MCF 10A (cell line): ENCODE data around the gene HCN2. TPM values are rescaled to one million over a fixed set of nuclear protein-coding genes. Genes with fewer than 3 reads are reported as not detected.

ENCODE experiments used
- BruUV-seq: library from RNA; stranded (reverse); fragments of 400-500 nt; replicated peaks from 2 replicates; lab custom pipeline; 2021; lab: Mats Ljungman, UMichigan
- CTCF ChIA-PET: fragments of 300-600 bp; sonication (Branson Sonifier 250); formaldehyde crosslinking; extraction: SDS; loops from one replicate; lab custom pipeline; 2021; ENCODE audit warnings: antibody characterized with exemption, inconsistent platforms; lab: Yijun Ruan, JAX
- POLR2A ChIA-PET: fragments of 300-600, 350-650 bp; sonication (Branson Sonifier 250); formaldehyde crosslinking; extraction: SDS; loops from one replicate; lab custom pipeline; 2020; ENCODE audit warnings: antibody characterized with exemption, inconsistent platforms; lab: Yijun Ruan, JAX
- DNase-seq: peaks from one replicate; pipeline ENCODE4 v3.0.0-alpha.2; 2018; ENCODE audit not compliant: unreplicated experiment
- H3K27ac Mint-ChIP-seq: one replicate; pipeline ENCODE4 v1.8.0; 2022; ENCODE audit warnings: mild to moderate bottlenecking, low read depth, mixed read lengths; ENCODE audit not compliant: unreplicated experiment
- H3K27me3 Mint-ChIP-seq: one replicate; pipeline ENCODE4 v1.8.0; 2022; ENCODE audit warnings: mixed read lengths; ENCODE audit not compliant: insufficient read depth, unreplicated experiment
- H3K36me3 Mint-ChIP-seq: one replicate; pipeline ENCODE4 v1.8.0; 2022; ENCODE audit warnings: mild to moderate bottlenecking, moderate library complexity, mixed read lengths; ENCODE audit not compliant: insufficient read depth, unreplicated experiment
- H3K4me1 Mint-ChIP-seq: one replicate; pipeline ENCODE4 v1.8.0; 2022; ENCODE audit warnings: mixed read lengths; ENCODE audit not compliant: insufficient read depth, unreplicated experiment
- H3K4me3 Mint-ChIP-seq: one replicate; pipeline ENCODE4 v1.8.0; 2022; ENCODE audit warnings: mild to moderate bottlenecking, moderate library complexity, mixed read lengths; ENCODE audit not compliant: unreplicated experiment
- H3K9me3 Mint-ChIP-seq: one replicate; pipeline ENCODE4 v1.8.0; 2022; ENCODE audit warnings: mixed read lengths; ENCODE audit not compliant: unreplicated experiment
- CTCF ChIP-seq: fragments of 200-600 bp; IDR thresholded peaks from one replicate; pipeline ENCODE4 v1.8.0; 2022; ENCODE audit warnings: antibody characterized with exemption, mild to moderate bottlenecking; ENCODE audit not compliant: unreplicated experiment
- intact Hi-C: fragments of 100-400 bp; cut with micrococcal nuclease; formaldehyde crosslinking; loops from 2 replicates; pipeline ENCODE4 v1.14.1; 2022
- total RNA-seq: library from RNA; stranded (reverse); gene quantifications from 2 replicates; pipeline ENCODE4 v1.2.3, GENCODE V29; 2022

The HCN2 gene
- total RNA-seq, 1 experiment from 2014 or later: 0.68 TPM

- TF ChIP-seq CTCF: no peak
- H3K9me3 Mint-ChIP-seq: no peaks in the 10 kb centered on the region
- POLR2A ChIA-PET: no interaction called here
- BruUV-seq: no TSS peak
- H3K4me3 Mint-ChIP-seq: no peak overlapping the region
- H3K36me3 Mint-ChIP-seq: peaks cover 45% of the 10 kb centered on the region
- peaks cover 14% of the 10 kb centered on the region for H3K4me1 Mint-ChIP-seq
- DNase-seq: no peak
- no peak overlapping the region for H3K27ac Mint-ChIP-seq
- no peaks in the 10 kb centered on the region for H3K27me3 Mint-ChIP-seq
- CTCF ChIA-PET: no interaction called here
- intact Hi-C loops: no loop called here
Observed at GRCh38 chr19:579842-580155, 9.9 kb upstream of the HCN2 start.

- ChIA-PET POLR2A (no interaction called here), CTCF (no interaction called here)
- Mint-ChIP-seq H3K9me3 (no peaks in the 10 kb centered on the region), H3K27ac (no peak overlapping the region), H3K4me1 (peaks cover 9% of the 10 kb centered on the region), H3K27me3 (no peaks in the 10 kb centered on the region), H3K36me3 (peaks cover 45% of the 10 kb centered on the region), H3K4me3 (no peak overlapping the region)
- DNase-seq: no peak
- BruUV-seq: no TSS peak
- intact Hi-C loops: no loop called here
- no peak for TF ChIP-seq CTCF
Observed at GRCh38 chr19:580274-580835, 9.3 kb upstream of the HCN2 start.

- no peak for DNase-seq
- H3K4me3 Mint-ChIP-seq: no peak overlapping the region
- POLR2A ChIA-PET: interaction anchor here (0.9 kb wide), 2 partner anchors 49 to 52 kb away, joined by 3 to 4 read pairs; no protein-coding TSS in a partner anchor
- no peak overlapping the region for H3K27ac Mint-ChIP-seq
- BruUV-seq: no TSS peak
- H3K9me3 Mint-ChIP-seq: no peaks in the 10 kb centered on the region
- no peak for TF ChIP-seq CTCF
- CTCF ChIA-PET: interaction anchor here (0.7 kb wide), 1 partner anchor 75 kb away, joined by 3 read pairs; no protein-coding TSS in a partner anchor
- peaks cover 40% of the 10 kb centered on the region for H3K36me3 Mint-ChIP-seq
- peaks cover 3% of the 10 kb centered on the region for H3K4me1 Mint-ChIP-seq
- H3K27me3 Mint-ChIP-seq: no peaks in the 10 kb centered on the region
- intact Hi-C loops: no loop called here
Observed at GRCh38 chr19:581399-582111, 8.1 kb upstream of the HCN2 start.

GRCh38 chr19:582497-583197, 7.0 kb upstream of the HCN2 start:
- Mint-ChIP-seq H3K27me3 (no peaks in the 10 kb centered on the region), H3K4me3 (no peak overlapping the region), H3K4me1 (no peaks in the 10 kb centered on the region), H3K36me3 (peaks cover 36% of the 10 kb centered on the region), H3K9me3 (no peaks in the 10 kb centered on the region), H3K27ac (no peak overlapping the region)
- POLR2A ChIA-PET: interaction anchor here (0.8 kb wide), 1 partner anchor 125 kb away, joined by 3 read pairs; no protein-coding TSS in a partner anchor
- no peak for TF ChIP-seq CTCF
- peak; percentile 22 for DNase-seq
- TSS peak; percentile 97 for BruUV-seq
- CTCF ChIA-PET: no interaction called here
- intact Hi-C loops: no loop called here
